ENCODE measurements around the gene OPA3.
A peak's percentile ranks its signal among the peaks of the same experiment; 100 is the strongest.

OPA3 gene

GRCh38 chr19:45578861-45579260, 5.7 kb downstream of the OPA3 start:
- TF ChIP-seq, protein P1, sequence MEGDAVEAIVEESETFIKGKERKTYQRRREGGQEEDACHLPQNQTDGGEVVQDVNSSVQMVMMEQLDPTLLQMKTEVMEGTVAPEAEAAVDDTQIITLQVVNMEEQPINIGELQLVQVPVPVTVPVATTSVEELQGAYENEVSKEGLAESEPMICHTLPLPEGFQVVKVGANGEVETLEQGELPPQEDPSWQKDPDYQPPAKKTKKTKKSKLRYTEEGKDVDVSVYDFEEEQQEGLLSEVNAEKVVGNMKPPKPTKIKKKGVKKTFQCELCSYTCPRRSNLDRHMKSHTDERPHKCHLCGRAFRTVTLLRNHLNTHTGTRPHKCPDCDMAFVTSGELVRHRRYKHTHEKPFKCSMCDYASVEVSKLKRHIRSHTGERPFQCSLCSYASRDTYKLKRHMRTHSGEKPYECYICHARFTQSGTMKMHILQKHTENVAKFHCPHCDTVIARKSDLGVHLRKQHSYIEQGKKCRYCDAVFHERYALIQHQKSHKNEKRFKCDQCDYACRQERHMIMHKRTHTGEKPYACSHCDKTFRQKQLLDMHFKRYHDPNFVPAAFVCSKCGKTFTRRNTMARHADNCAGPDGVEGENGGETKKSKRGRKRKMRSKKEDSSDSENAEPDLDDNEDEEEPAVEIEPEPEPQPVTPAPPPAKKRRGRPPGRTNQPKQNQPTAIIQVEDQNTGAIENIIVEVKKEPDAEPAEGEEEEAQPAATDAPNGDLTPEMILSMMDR (IDR thresholded peaks at IDR 0.05; ENCODE audit: borderline replicate concordance, control extremely low read depth, extremely low read depth, insufficient read depth, missing control alignments): no peak
- peak; percentile 1 for DNase-seq (ENCODE audit: low spot score)
- in situ Hi-C loops (cut with MboI; ENCODE audit: low sequenced_read_pairs, unreplicated experiment): no loop called here

DNA sequence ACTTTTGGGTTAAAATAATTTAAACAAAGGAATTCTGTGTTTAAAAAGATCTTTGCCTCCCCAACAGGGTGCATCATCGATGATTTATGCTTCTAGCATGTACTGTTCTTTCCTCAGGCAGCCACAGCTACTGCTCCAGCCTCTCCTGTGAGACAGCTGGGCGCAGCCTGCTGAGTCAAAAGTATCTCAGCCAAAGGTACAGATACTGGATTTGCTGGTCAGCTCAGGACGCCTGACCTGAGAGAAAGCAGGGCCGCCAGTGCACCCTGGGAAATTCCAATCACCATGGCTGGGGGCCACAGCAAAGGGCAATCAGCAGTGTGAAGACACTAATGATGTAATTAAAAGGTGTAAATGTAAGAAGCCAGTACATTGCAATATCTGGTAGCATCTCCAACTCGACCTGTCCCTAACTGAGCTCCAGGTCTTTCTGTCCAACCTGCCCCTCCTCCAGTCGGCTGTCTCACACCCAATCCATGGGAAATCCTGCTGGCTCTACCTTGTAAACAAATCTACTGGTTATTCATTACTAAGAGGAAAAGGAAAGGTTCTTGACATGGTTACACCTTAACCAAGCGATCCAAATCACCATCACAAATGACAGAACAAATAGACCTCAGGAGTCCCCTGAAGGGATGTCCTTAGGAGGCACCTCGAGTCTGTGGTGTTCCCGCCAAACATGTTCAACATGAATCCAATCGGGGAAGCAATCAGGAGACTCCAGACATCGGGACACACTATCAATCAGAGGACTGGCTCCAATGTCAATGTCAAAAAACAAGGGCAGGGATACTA, 7.3 kb downstream of the OPA3 start:
- TF ChIP-seq, protein P1 (IDR thresholded peaks at IDR 0.05; ENCODE audit: borderline replicate concordance, control extremely low read depth, extremely low read depth, insufficient read depth, missing control alignments): no peak
- DNase-seq (ENCODE audit: low spot score): no peak
- in situ Hi-C loops (cut with MboI; ENCODE audit: low sequenced_read_pairs, unreplicated experiment): no loop called here

DNA sequence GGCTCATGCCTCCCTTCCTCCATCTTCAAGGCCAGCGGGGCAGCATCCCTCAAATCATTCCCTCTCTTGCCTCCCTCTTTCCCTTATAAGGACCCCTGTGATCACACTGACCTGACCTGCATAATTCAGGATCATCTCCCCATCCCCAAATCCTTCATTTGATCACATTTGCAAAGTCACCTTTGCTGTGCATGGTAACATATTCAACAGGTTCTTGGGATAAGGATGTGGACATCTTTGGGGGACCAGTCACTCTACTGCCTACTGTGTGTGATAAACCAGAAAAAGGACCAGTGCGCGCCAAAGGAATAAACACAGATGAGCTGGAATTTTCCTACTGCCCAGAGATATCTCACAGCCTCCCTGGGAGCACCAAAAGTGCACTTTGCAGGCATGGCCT, 7.9 kb downstream of the OPA3 start:
- TF ChIP-seq, protein P1 (IDR thresholded peaks at IDR 0.05; ENCODE audit: borderline replicate concordance, control extremely low read depth, extremely low read depth, insufficient read depth, missing control alignments): no peak
- in situ Hi-C loops (cut with MboI; ENCODE audit: low sequenced_read_pairs, unreplicated experiment): no loop called here
- no peak for DNase-seq (ENCODE audit: low spot score)

DNA sequence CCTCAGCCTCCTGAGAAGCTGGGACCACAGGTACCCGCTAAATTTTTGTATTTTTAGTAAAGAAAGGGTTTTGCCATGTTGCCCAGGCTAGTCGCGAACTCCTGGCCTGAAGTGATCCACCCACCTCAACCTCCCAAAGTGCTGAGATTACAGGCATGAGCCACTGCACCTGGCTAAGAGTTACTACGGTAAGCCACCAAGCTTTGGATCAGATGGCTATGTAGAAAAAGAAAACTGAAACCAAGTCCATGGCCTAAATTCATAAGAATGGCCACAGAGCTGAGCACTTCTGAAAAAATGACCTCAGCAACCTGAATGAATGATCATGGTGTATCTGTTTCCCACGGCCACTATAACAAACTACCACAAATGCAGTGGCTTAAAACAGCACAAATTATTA, 9.4 kb downstream of the OPA3 start:
- DNase-seq (ENCODE audit: low spot score): peak; percentile 75
- in situ Hi-C loops (cut with MboI; ENCODE audit: low sequenced_read_pairs, unreplicated experiment): no loop called here
- TF ChIP-seq, protein P1 (IDR thresholded peaks at IDR 0.05; ENCODE audit: borderline replicate concordance, control extremely low read depth, extremely low read depth, insufficient read depth, missing control alignments): no peak

DNA sequence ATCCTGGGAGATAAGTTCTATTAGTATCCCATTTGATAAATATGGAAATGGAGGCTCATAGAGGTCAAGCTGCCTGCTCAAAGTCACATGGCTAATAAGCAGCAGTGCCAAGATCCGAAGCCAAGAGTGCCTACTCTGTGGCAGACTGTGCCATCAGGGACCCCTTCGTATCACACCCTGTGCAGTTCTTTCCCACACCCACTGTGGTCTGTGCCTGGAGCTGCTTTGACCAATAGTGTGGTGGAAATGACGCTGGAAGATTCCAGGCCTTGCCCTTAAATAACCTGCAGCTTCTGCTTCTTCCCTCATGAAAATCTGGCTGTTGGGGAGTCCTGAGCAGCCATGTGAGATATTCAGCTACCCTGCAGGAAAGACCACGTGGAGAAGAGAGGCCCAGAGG, 10.1 kb downstream of the OPA3 start:
- in situ Hi-C loops (cut with MboI; ENCODE audit: low sequenced_read_pairs, unreplicated experiment): no loop called here

GRCh38 chr19:45571457-45572220, 13.0 kb downstream of the OPA3 start:
- TF ChIP-seq, protein P1 (IDR thresholded peaks at IDR 0.05; ENCODE audit: borderline replicate concordance, control extremely low read depth, extremely low read depth, insufficient read depth, missing control alignments): no peak
- DNase-seq (ENCODE audit: low spot score): no peak
- in situ Hi-C loops (cut with MboI; ENCODE audit: low sequenced_read_pairs, unreplicated experiment): no loop called here

More for the DNA sequence above, 10.1 kb downstream of the OPA3 start:
- TF ChIP-seq, protein P1 (IDR thresholded peaks at IDR 0.05; ENCODE audit: borderline replicate concordance, control extremely low read depth, extremely low read depth, insufficient read depth, missing control alignments): no peak
- no peak for DNase-seq (ENCODE audit: low spot score)
